ENCODE results near the gene PLA2G4A. TPM values are rescaled to one million over a fixed set of nuclear protein-coding genes. Genes with fewer than 3 reads are reported as not detected.

Gene PLA2G4A
- total RNA-seq, 4 donors from 2014 or later, result 8.7 to 32.7 (median 19.5) TPM

GRCh38 chr1:187034501-187034900, 205.8 kb downstream of the PLA2G4A start:
- H3K27me3 ChIP-seq, result no peaks in the 10 kb centered on the region
- H3K36me3 ChIP-seq, result no peaks in the 10 kb centered on the region
- H3K27ac ChIP-seq, result no peak overlapping the region
- intact Hi-C loops (cut with DNase I; ENCODE audit: low total_unique reads), result no loop called here
- no peak overlapping the region for H3K4me3 ChIP-seq
- TF ChIP-seq CTCF (IDR thresholded peaks at IDR 0.05) (no peak), POLR2A (IDR thresholded peaks at IDR 0.05) (no peak)
- no peaks in the 10 kb centered on the region for H3K4me1 ChIP-seq
- H3K9me3 ChIP-seq, result peaks cover 0 to 3% of the 10 kb centered on the region in 2 donors
- DNase-seq, result no peak

GRCh38 chr1:187037973-187038553, 209.3 kb downstream of the PLA2G4A start:
- no peak overlapping the region for H3K4me3 ChIP-seq
- no peaks in the 10 kb centered on the region for H3K9me3 ChIP-seq
- H3K27me3 ChIP-seq, result no peaks in the 10 kb centered on the region
- H3K4me1 ChIP-seq, result no peaks in the 10 kb centered on the region
- intact Hi-C loops (cut with DNase I; ENCODE audit: low total_unique reads), result no loop called here
- H3K27ac ChIP-seq, result no peak overlapping the region
- TF ChIP-seq CTCF (IDR thresholded peaks at IDR 0.05), result no peak
- TF ChIP-seq POLR2A (IDR thresholded peaks at IDR 0.05), result no peak
- no peak for DNase-seq
- H3K36me3 ChIP-seq, result no peaks in the 10 kb centered on the region

Other genes with a start within 250 kb of the PLA2G4A start
- gene PTGS2, start 148.5 kb upstream of the PLA2G4A start, total RNA-seq, result 1 to 10 TPM in 3 of 4 donors, under 1 TPM in 1; 0.51 to 4.3 (median 1.9) TPM